ENCODE data around the gene CYB5A.
"Not testable (repeated sequence)": the region's sequence is repeated elsewhere in the genome, so short reads cannot be mapped to it uniquely, and the experiment has no call there.

The CYB5A gene

GRCh38 chr18:74314759-74315463 lies 23.1 kb upstream of the CYB5A start:
- no peaks in the 10 kb centered on the region for H3K4me1 Mint-ChIP-seq
- ATAC-seq = no peak
- peaks cover 4% of the 10 kb centered on the region for H3K27me3 Mint-ChIP-seq
- DNase-seq = no peak
- H3K27ac Mint-ChIP-seq = no peak overlapping the region
- H3K9me3 Mint-ChIP-seq = no peaks in the 10 kb centered on the region
- H3K4me3 Mint-ChIP-seq = no peak overlapping the region
- no peaks in the 10 kb centered on the region for H3K36me3 Mint-ChIP-seq (ENCODE audit: low read depth)

GRCh38 chr18:74311000-74311399 lies 19.2 kb upstream of the CYB5A start:
- Mint-ChIP-seq H3K36me3 (ENCODE audit: low read depth) (no peaks in the 10 kb centered on the region), H3K4me3 (no peak overlapping the region), H3K9me3 (no peaks in the 10 kb centered on the region), H3K4me1 (no peaks in the 10 kb centered on the region), H3K27me3 (peaks cover 13% of the 10 kb centered on the region), H3K27ac (no peak overlapping the region)
- no peak for DNase-seq
- ATAC-seq = no peak

GRCh38 chr18:74310411-74310810 lies 18.6 kb upstream of the CYB5A start:
- ATAC-seq = peak; percentile 80
- DNase-seq = no peak
- Mint-ChIP-seq H3K4me3 (no peak overlapping the region), H3K9me3 (no peaks in the 10 kb centered on the region), H3K27me3 (peaks cover 13% of the 10 kb centered on the region), H3K4me1 (no peaks in the 10 kb centered on the region), H3K27ac (no peak overlapping the region), H3K36me3 (ENCODE audit: low read depth) (no peaks in the 10 kb centered on the region)

- H3K27ac Mint-ChIP-seq = no peak overlapping the region
- no peaks in the 10 kb centered on the region for H3K36me3 Mint-ChIP-seq (ENCODE audit: low read depth)
- DNase-seq = no peak
- H3K9me3 Mint-ChIP-seq = no peaks in the 10 kb centered on the region
- peaks cover 12% of the 10 kb centered on the region for H3K27me3 Mint-ChIP-seq
- ATAC-seq = no peak
- no peaks in the 10 kb centered on the region for H3K4me1 Mint-ChIP-seq
- no peak overlapping the region for H3K4me3 Mint-ChIP-seq
These were observed 12.2 kb upstream of the CYB5A start for GRCh38 chr18:74303936-74304335.

- no peak overlapping the region for H3K27ac Mint-ChIP-seq
These were observed 11.5 kb upstream of the CYB5A start for GRCh38 chr18:74303306-74303705.

GRCh38 chr18:74299746-74300145 lies 8.0 kb upstream of the CYB5A start:
- H3K27me3 Mint-ChIP-seq = peaks cover 4% of the 10 kb centered on the region
- no peak overlapping the region for H3K27ac Mint-ChIP-seq
- H3K4me3 Mint-ChIP-seq = no peak overlapping the region
- DNase-seq (no peak), ATAC-seq (no peak)
- H3K9me3 Mint-ChIP-seq = no peaks in the 10 kb centered on the region
- no peaks in the 10 kb centered on the region for H3K4me1 Mint-ChIP-seq
- H3K36me3 Mint-ChIP-seq (ENCODE audit: low read depth) = no peaks in the 10 kb centered on the region

More at GRCh38 chr18:74303306-74303705, 11.5 kb upstream of the CYB5A start:
- H3K9me3 Mint-ChIP-seq = no peaks in the 10 kb centered on the region
- no peak overlapping the region for H3K4me3 Mint-ChIP-seq
- H3K27me3 Mint-ChIP-seq = peaks cover 14% of the 10 kb centered on the region
- H3K4me1 Mint-ChIP-seq = no peaks in the 10 kb centered on the region
- no peak for DNase-seq
- ATAC-seq = no peak
- no peaks in the 10 kb centered on the region for H3K36me3 Mint-ChIP-seq (ENCODE audit: low read depth)

- Mint-ChIP-seq H3K36me3 (ENCODE audit: low read depth) (no peaks in the 10 kb centered on the region), H3K4me1 (no peaks in the 10 kb centered on the region), H3K27me3 (peaks cover 3% of the 10 kb centered on the region), H3K4me3 (no peak overlapping the region), H3K9me3 (no peaks in the 10 kb centered on the region), H3K27ac (no peak overlapping the region)
- ATAC-seq (no peak), DNase-seq (no peak)
These were observed 7.4 kb upstream of the CYB5A start for GRCh38 chr18:74299162-74299561.

GRCh38 chr18:74294526-74294925 lies 2.8 kb upstream of the CYB5A start:
- Mint-ChIP-seq H3K27ac (no peak overlapping the region), H3K27me3 (peaks cover 3% of the 10 kb centered on the region), H3K4me1 (peaks cover 21% of the 10 kb centered on the region), H3K36me3 (ENCODE audit: low read depth) (peaks cover 4% of the 10 kb centered on the region), H3K9me3 (no peaks in the 10 kb centered on the region), H3K4me3 (no peak overlapping the region)
- DNase-seq (no peak), ATAC-seq (no peak)

GRCh38 chr18:74292982-74293381 lies 1.2 kb upstream of the CYB5A start:
- ATAC-seq; H3K27me3 Mint-ChIP-seq; H3K36me3 Mint-ChIP-seq (ENCODE audit: low read depth); H3K9me3 Mint-ChIP-seq; H3K27ac Mint-ChIP-seq; DNase-seq: not testable (repeated sequence)
- H3K4me1 Mint-ChIP-seq = peaks cover 21% of the 10 kb centered on the region
- peak overlapping the region; percentile 95 for H3K4me3 Mint-ChIP-seq

GRCh38 chr18:74292541-74292858 lies 737 bp upstream of the CYB5A start:
- peaks cover 23% of the 10 kb centered on the region for H3K4me1 Mint-ChIP-seq
- H3K27ac Mint-ChIP-seq = peak overlapping the region; percentile 91
- peak overlapping the region; percentile 95 for H3K4me3 Mint-ChIP-seq
- ATAC-seq (no peak), DNase-seq (no peak)
- H3K36me3 Mint-ChIP-seq (ENCODE audit: low read depth) = peaks cover 4% of the 10 kb centered on the region
- no peaks in the 10 kb centered on the region for H3K9me3 Mint-ChIP-seq
- H3K27me3 Mint-ChIP-seq = peaks cover 1% of the 10 kb centered on the region

- H3K4me3 Mint-ChIP-seq = peak overlapping the region; percentile 95
- DNase-seq (no peak), ATAC-seq (no peak)
- no peaks in the 10 kb centered on the region for H3K9me3 Mint-ChIP-seq
- H3K4me1 Mint-ChIP-seq = peaks cover 23% of the 10 kb centered on the region
- peak overlapping the region; percentile 91 for H3K27ac Mint-ChIP-seq
- H3K36me3 Mint-ChIP-seq (ENCODE audit: low read depth) = peaks cover 4% of the 10 kb centered on the region
- H3K27me3 Mint-ChIP-seq = peaks cover 1% of the 10 kb centered on the region
These were observed 342 bp downstream of the CYB5A start for GRCh38 chr18:74291472-74291770.

GRCh38 chr18:74290794-74291471 lies 830 bp downstream of the CYB5A start:
- H3K36me3 Mint-ChIP-seq (ENCODE audit: low read depth) = peaks cover 4% of the 10 kb centered on the region
- no peaks in the 10 kb centered on the region for H3K9me3 Mint-ChIP-seq
- ATAC-seq = no peak
- H3K4me1 Mint-ChIP-seq = peaks cover 23% of the 10 kb centered on the region
- H3K27me3 Mint-ChIP-seq = peaks cover 1% of the 10 kb centered on the region
- H3K4me3 Mint-ChIP-seq = peak overlapping the region; percentile 95
- H3K27ac Mint-ChIP-seq = no peak overlapping the region
- peak; percentile 16 for DNase-seq

GRCh38 chr18:74290021-74290420 lies 1.7 kb downstream of the CYB5A start:
- ATAC-seq (no peak), DNase-seq (no peak)
- Mint-ChIP-seq H3K4me1 (peaks cover 23% of the 10 kb centered on the region), H3K27ac (no peak overlapping the region), H3K9me3 (no peaks in the 10 kb centered on the region), H3K4me3 (no peak overlapping the region), H3K27me3 (peaks cover 1% of the 10 kb centered on the region), H3K36me3 (ENCODE audit: low read depth) (peaks cover 4% of the 10 kb centered on the region)

- Mint-ChIP-seq H3K4me3 (no peak overlapping the region), H3K9me3 (no peaks in the 10 kb centered on the region), H3K4me1 (peaks cover 23% of the 10 kb centered on the region), H3K27me3 (peaks cover 1% of the 10 kb centered on the region), H3K27ac (no peak overlapping the region), H3K36me3 (ENCODE audit: low read depth) (peaks cover 4% of the 10 kb centered on the region)
- ATAC-seq (no peak), DNase-seq (no peak)
These were observed 2.6 kb downstream of the CYB5A start for GRCh38 chr18:74289137-74289536.

- Mint-ChIP-seq H3K36me3 (ENCODE audit: low read depth) (peaks cover 4% of the 10 kb centered on the region), H3K9me3 (no peaks in the 10 kb centered on the region), H3K4me1 (peaks cover 23% of the 10 kb centered on the region), H3K4me3 (no peak overlapping the region), H3K27ac (no peak overlapping the region), H3K27me3 (peaks cover 1% of the 10 kb centered on the region)
- DNase-seq (no peak), ATAC-seq (no peak)
These were observed 3.0 kb downstream of the CYB5A start for GRCh38 chr18:74288730-74289129.

Measured in activated naive CD8-positive, alpha-beta T cell treated with anti-CD3 and anti-CD28 coated beads, Interleukin-2, amount 50 U/mL, for 24 hours (primary cell).